ENCODE measurements around the gene KCNJ3. TPM values are rescaled to one million over a fixed set of nuclear protein-coding genes. Genes with fewer than 3 reads are reported as not detected.

The KCNJ3 gene
- total and polyA plus RNA-seq, 2 donors (not counting 1 experiment from before 2014, with no cell fraction given) = not detected

DNA sequence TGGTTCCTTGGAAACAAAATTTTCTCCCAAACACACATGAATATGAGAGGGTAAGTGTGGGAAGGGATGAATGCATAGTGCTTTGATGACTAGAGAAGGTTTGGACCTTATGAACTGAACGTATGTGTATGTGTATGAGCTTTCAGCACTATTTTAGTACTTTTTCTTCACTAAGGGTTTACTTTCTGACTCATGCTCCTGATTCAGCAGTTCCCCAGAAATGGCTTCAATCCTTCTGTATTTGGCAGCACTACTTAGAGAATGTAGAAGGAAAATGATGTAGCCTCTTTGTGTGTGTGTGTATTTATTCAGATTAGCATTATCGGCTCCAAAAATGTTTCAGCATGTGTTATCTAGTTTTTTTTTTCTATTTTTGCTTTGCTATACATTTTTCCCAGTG, 22.2 kb downstream of the KCNJ3 start:
- H3K9me3 ChIP-seq (ENCODE audit: control insufficient read depth, insufficient read depth, low read depth, low read length) = no peaks in the 10 kb centered on the region
- H3K4me2 ChIP-seq (ENCODE audit: extremely low read depth, insufficient read depth, low read length) = no peak overlapping the region
- H3K79me2 ChIP-seq (ENCODE audit: control insufficient read depth, insufficient read depth, low read length) = no peaks in the 10 kb centered on the region
- no peaks in the 10 kb centered on the region for H3K27me3 ChIP-seq (ENCODE audit: control insufficient read depth, insufficient read depth, low read length)
- H2AFZ ChIP-seq (ENCODE audit: low read length) = no peak overlapping the region
- peak; percentile 5 to 46 for DNase-seq (ENCODE audit: low read depth in 2 of 2)
- no peak overlapping the region for H3K4me3 ChIP-seq (replicated peaks in 1 of 4; ENCODE audit: control extremely low read depth in 1 of 4, insufficient read depth in 1 of 4, low read depth in 3 of 4, low read length in 4 of 4)
- H3K27ac ChIP-seq (ENCODE audit: insufficient read depth, low read length) = no peak overlapping the region
- H4K20me1 ChIP-seq (ENCODE audit: control insufficient read depth, extremely low read depth, insufficient read depth, low read length) = no peaks in the 10 kb centered on the region
- no peak for TF ChIP-seq EZH2 (IDR thresholded peaks at IDR 0.05; ENCODE audit: low read length, missing control alignments)
- TF ChIP-seq, protein P1, sequence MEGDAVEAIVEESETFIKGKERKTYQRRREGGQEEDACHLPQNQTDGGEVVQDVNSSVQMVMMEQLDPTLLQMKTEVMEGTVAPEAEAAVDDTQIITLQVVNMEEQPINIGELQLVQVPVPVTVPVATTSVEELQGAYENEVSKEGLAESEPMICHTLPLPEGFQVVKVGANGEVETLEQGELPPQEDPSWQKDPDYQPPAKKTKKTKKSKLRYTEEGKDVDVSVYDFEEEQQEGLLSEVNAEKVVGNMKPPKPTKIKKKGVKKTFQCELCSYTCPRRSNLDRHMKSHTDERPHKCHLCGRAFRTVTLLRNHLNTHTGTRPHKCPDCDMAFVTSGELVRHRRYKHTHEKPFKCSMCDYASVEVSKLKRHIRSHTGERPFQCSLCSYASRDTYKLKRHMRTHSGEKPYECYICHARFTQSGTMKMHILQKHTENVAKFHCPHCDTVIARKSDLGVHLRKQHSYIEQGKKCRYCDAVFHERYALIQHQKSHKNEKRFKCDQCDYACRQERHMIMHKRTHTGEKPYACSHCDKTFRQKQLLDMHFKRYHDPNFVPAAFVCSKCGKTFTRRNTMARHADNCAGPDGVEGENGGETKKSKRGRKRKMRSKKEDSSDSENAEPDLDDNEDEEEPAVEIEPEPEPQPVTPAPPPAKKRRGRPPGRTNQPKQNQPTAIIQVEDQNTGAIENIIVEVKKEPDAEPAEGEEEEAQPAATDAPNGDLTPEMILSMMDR (conservative IDR thresholded peaks at IDR 0.05 in 1 of 2, IDR thresholded peaks at IDR 0.05 in 1 of 2; ENCODE audit: low read depth in 1 of 2, low read length in 2 of 2) = no peak
- no peak overlapping the region for H3K9ac ChIP-seq (ENCODE audit: insufficient read depth, low read length)
- no peaks in the 10 kb centered on the region for H3K36me3 ChIP-seq (ENCODE audit: control insufficient read depth, insufficient read depth, low read length)
- no peaks in the 10 kb centered on the region for H3K4me1 ChIP-seq (ENCODE audit: control insufficient read depth, extremely low read depth, insufficient read depth, low read length)

DNA sequence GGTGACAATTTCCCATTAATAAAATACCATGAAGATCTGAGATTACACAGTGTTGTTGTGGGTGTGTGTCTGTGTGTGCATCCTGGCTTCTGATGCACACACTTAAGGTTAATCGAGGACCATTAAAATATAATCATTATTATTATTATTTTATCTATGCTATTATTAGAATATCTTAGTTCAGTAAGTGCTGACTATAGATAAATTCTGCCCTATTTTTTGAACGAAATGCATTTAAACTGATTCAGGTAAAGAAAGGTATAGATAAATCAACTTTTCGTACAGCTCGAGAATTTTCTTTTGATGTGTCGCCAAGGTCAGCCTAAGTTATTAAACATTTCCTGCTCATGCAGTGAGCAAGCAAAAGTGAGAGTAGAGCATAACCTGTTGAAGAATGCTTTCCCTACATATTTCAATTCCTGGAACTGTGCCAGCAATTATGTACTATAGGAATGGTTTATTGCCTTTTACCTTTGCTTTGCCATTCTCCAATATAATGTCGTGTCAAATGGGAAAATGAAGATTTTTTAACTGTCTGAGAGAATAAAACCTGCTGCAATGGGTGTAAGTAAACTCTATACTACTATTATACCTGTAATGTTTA, 25.8 kb downstream of the KCNJ3 start:
- H3K27me3 ChIP-seq (ENCODE audit: control insufficient read depth, insufficient read depth, low read length) = no peaks in the 10 kb centered on the region
- TF ChIP-seq EZH2 (IDR thresholded peaks at IDR 0.05; ENCODE audit: low read length, missing control alignments) = no peak
- TF ChIP-seq, protein P1 (conservative IDR thresholded peaks at IDR 0.05 in 1 of 2, IDR thresholded peaks at IDR 0.05 in 1 of 2; ENCODE audit: low read depth in 1 of 2, low read length in 2 of 2) = no peak

DNA sequence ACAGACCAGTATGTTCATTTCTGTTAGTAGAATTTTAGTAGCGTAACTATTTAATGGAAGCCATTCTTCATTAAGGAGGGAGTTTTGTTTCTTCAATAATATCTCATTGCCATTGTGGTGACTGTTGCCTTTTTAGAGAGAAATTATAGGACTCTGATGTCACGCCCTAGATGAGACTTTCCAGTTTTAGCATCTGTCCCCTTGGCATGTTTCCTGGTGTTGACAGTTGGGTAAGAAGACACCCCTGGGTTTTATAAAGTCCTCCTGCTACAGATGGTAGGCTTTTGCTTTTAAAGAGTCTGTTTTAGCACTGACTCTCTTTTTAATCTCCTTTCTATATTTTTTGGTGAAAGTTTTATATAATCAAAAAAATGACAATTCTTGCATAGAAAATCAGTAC, 41.9 kb downstream of the KCNJ3 start:
- Histone ChIP-seq H3K79me2 (ENCODE audit: control insufficient read depth, insufficient read depth, low read length) (no peaks in the 10 kb centered on the region), H3K9ac (ENCODE audit: insufficient read depth, low read length) (no peak overlapping the region), H3K4me1 (ENCODE audit: control insufficient read depth, extremely low read depth, insufficient read depth, low read length) (no peaks in the 10 kb centered on the region), H3K36me3 (ENCODE audit: control insufficient read depth, insufficient read depth, low read length) (no peaks in the 10 kb centered on the region), H3K9me3 (ENCODE audit: control insufficient read depth, insufficient read depth, low read depth, low read length) (no peaks in the 10 kb centered on the region), H3K4me2 (ENCODE audit: extremely low read depth, insufficient read depth, low read length) (no peak overlapping the region), H2AFZ (ENCODE audit: low read length) (no peak overlapping the region), H4K20me1 (ENCODE audit: control insufficient read depth, extremely low read depth, insufficient read depth, low read length) (no peaks in the 10 kb centered on the region), H3K4me3 (replicated peaks in 1 of 4; ENCODE audit: control extremely low read depth in 1 of 4, insufficient read depth in 1 of 4, low read depth in 3 of 4, low read length in 4 of 4) (no peak overlapping the region), H3K27ac (ENCODE audit: insufficient read depth, low read length) (no peak overlapping the region), H3K27me3 (ENCODE audit: control insufficient read depth, insufficient read depth, low read length) (no peaks in the 10 kb centered on the region)
- DNase-seq (ENCODE audit: low read depth in 2 of 2) = no peak
- no peak for TF ChIP-seq EZH2 (IDR thresholded peaks at IDR 0.05; ENCODE audit: low read length, missing control alignments)
- TF ChIP-seq, protein P1 (conservative IDR thresholded peaks at IDR 0.05 in 1 of 2, IDR thresholded peaks at IDR 0.05 in 1 of 2; ENCODE audit: low read depth in 1 of 2, low read length in 2 of 2) = no peak

More for the DNA sequence above, 25.8 kb downstream of the KCNJ3 start:
- Histone ChIP-seq H3K4me2 (ENCODE audit: extremely low read depth, insufficient read depth, low read length) (no peak overlapping the region), H2AFZ (ENCODE audit: low read length) (no peak overlapping the region), H3K4me1 (ENCODE audit: control insufficient read depth, extremely low read depth, insufficient read depth, low read length) (no peaks in the 10 kb centered on the region), H3K79me2 (ENCODE audit: control insufficient read depth, insufficient read depth, low read length) (no peaks in the 10 kb centered on the region), H3K9me3 (ENCODE audit: control insufficient read depth, insufficient read depth, low read depth, low read length) (no peaks in the 10 kb centered on the region), H4K20me1 (ENCODE audit: control insufficient read depth, extremely low read depth, insufficient read depth, low read length) (no peaks in the 10 kb centered on the region), H3K4me3 (replicated peaks in 1 of 4; ENCODE audit: control extremely low read depth in 1 of 4, insufficient read depth in 1 of 4, low read depth in 3 of 4, low read length in 4 of 4) (no peak overlapping the region), H3K9ac (ENCODE audit: insufficient read depth, low read length) (no peak overlapping the region), H3K27ac (ENCODE audit: insufficient read depth, low read length) (no peak overlapping the region), H3K36me3 (ENCODE audit: control insufficient read depth, insufficient read depth, low read length) (no peaks in the 10 kb centered on the region)
- no peak for DNase-seq (ENCODE audit: low read depth in 2 of 2)

Measured in fibroblast of lung (primary cell).